Activated CD8-positive, alpha-beta memory T cell treated with anti-CD3 and anti-CD28 coated beads, Interleukin-2, amount 50 U/mL, for 1 hour (primary cell): ENCODE data around the gene APBA1.

Experiments
- DNase-seq: peaks from one replicate; pipeline ENCODE4 v3.0.0-alpha.2; 2020; ENCODE audit errors: extremely low read depth

The APBA1 gene

DNA sequence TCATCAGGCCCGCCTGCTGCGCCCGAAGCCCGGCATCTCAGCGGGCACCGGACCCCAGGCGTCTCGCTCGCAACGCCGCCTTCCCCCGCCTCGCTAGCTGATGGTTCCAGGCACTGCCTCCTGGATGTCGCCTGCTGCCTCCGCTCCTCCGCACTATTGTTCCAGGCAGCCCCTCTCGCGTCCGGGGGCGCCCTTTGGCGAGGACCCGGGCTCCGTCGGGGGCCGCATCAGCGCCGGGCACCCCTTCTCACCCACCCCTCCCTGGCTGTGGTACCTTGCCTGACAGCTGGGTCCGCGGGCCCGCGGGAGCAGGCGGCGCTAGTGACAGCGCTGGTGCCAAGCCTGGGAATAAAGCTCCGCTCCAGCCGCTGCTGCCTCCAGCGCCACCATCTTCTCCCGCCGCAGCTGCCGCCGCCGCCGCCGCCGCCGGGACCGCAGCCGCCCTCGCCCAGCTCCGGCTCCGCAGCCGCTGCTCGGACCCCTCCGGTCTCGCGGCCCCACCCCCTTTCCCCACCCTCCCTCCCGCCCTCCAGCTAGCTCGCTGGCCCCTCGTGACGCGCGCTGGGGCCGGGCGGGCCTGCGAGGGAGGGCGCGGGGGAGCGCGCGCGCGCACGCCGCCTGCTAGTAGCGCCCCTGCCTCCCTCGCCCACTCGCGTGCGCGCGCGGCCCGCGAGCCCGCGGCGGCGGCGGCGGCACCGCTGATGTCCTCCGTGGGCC, at the start of gene APBA1:
Gene APBA1 (minus strand): TSS at position 493 of the 717 bp plus-strand sequence.
- DNase-seq = no peak

DNA sequence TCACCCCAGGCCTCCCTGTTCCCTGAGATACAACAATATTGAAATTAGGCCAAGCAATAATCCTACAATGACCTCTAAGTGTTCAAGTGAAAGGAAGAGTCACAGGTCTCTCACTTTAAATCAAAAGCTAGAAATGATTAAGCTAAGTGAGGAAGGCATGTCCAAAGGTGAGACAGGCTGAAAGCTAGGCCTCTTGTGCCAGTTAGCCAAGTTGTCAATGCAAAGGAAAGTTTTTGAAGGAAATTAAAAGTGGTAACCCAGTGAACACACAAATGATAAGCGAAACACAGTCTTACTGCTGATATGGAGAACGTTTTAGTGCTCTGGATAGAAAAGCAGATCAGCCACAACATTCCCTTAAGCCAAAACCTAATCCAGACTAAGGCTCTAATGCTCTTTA, 47.8 kb upstream of the APBA1 start:
- no peak for DNase-seq

DNA sequence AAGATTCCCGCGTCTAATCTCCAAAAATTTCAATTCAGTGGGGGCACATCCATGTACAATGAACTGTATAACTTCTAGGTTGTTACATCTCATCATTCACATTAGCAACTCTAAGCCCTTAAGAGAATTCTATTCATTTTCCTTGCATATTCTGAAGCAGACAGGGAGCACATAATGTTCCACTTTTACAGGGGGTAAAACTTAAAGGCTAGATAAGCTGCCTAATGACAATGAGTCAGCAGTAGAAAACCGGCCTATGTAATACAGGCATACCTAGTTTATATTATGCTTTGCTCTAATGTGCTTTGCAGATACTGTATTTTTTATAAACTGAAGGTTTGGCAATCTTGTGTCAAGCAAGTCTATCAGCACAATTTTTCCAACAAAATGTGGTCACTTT, 47.2 kb upstream of the APBA1 start:
- no peak for DNase-seq

DNA sequence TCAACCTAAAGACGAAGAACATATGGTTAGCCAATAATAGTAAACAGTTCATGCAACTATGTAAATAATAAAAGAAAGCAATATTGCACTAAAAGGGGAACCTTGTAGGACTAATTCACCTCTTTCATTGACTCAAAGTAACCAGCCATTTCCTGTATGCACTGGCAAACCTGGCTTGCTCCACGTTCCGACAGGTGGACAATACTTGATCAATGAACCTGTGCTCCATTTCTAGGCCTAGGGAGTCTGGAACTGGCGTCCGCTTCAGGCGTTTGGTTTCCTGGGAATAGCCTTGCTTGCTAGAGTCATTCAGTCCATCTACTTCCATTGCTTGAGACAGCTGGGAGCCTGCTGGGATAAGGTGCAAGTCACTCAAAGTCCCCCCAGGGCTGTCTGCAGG, 46.0 kb upstream of the APBA1 start:
- DNase-seq = no peak

DNA sequence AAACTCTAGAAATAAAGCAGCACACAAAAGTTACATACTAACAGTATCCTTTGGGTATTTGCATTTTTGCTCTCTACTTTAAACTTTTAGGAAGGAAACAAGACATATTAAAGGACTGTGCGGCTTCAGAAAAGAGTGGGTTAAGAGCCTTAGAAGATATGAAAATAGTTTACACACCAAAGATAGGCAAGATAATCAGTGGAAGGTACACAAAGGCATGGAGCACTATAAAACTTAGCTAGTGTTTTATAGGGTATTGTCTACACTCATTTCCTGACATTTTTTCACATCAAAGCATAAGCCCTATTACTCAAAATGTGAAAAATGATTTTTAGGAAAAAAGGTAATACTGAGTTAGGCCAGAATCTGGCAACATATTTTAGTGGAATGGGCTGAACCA, 43.7 kb upstream of the APBA1 start:
- DNase-seq = no peak

DNA sequence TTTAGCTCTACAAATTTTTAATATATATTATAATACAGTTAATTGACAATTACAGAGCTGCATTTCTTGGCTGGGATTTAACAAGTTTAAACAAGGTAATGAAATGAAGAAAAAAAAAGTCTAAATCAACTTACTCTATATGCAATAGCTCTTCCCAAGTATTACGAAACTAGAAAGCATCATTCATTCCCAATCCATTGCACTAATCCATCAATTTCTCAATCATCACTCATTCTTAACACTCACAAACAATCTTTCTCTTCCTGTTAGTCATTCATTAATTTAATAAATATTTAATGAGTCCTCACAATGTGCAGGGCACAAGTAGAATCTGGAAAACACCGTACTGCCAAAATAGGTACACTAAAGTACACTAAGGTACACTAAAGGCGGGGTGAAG, 42.9 kb upstream of the APBA1 start:
- no peak for DNase-seq

DNA sequence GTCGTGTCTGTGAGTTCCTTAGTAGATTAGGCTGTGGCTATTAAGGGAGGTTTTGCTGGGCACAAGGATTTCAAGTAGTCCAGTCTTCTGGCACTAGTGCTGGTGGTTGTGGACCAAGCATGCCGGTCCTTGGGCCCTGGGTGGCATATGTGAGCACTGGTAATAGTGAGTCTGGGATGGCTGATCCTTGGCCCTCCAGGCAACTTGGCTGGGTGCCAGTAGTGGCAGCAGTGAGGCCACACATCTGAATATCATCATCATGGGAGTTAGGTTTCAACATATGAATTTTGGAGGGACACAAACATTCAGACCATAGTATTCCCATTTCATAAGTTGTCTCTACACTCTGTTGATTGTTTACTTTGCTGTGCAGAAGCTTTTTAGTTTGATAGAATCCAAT, 25.3 kb upstream of the APBA1 start:
- no peak for DNase-seq

DNA sequence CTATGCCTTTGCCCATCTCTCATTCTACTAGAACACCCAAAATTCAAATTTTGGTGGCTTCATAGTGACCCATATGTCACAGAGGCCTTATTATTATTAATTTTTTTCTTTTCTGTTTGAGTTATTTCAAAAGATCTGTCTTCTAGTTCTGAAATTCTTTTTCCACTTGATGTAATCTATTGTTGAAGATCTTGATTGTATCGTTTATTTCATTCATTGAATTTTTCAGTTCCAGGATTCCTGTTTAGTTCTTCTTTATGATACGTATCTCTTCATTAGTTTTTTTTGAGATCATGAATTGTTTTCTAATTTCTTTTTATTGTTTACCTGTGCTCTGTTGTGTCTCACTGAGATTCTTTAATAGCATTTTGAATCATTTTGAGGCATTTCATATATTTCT, 24.6 kb upstream of the APBA1 start:
- DNase-seq = no peak

DNA sequence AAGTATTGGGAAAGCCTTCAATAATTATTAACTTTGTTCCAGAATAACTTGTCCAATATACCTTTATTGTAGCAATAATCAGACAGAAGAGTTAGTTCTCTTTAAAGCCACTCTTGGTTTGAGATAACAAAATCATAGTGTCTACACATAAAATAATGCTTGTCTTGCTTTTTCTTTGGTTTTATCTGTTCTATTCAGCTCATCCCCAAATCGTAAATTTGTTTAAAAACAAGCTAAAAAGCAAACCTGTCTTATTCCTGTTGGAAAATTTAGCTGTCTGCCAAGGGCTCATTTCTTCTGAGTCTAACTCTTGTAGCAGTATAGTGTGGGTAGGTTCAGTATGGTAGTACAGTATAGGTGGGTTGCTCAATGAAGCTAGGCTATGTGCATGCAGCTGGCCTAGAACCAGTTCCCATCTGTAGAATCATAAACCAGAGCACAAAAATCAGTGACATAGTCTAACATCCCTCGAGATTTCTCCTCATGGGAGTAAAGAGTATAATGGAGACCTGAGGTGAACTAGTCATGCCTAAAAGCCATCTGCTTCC, 17.9 kb upstream of the APBA1 start:
- no peak for DNase-seq

DNA sequence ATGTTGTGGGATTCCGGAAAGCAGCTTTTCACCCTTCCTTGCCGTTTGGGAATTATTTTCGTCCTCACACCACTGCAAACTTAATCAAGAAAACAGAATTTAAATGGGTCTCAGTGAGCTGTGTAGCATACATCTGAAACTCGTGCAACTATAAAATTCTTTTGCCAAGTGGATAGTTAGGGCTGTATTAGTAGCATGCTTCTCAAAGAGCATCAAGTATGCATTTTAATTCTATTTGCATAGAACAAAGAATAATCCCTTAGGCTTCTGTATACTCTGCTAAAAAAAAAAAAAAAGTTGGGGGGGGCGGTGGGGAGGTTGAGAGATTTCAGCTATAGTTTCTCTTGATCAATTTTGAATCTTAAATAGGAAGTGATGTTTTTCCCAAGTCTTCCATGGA, 11.8 kb upstream of the APBA1 start:
- no peak for DNase-seq

DNA sequence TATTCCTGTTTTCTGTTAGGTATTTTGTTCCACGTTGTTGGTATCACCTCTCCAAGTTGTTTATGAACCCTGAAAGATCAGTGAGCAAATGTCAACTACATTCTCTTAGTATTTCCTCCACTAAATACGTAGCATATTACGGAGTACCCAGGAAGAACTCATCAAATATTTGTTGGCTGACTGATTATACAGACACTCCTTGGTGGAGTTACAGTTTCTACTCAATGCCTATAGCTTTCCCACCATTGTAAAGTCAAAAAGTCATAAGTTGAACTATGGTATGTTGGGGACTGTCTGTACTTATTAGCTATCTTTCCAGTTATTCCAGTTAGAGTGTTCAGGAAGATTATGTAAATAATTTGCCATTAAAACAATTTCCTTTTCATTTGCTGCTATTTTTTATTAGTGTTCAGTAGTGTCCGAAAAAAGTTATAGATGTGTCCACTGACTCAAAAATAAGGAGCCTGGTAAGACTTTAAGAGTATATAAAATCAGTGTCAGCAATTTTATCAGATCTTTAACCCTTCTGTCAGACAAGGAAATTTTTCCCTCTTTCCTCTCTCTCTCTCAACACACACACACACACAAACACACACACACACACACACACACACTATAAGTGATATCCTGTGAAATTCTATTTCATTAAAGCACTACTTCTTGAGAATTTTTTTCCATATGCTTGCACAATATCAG, 6.8 kb upstream of the APBA1 start:
- no peak for DNase-seq

DNA sequence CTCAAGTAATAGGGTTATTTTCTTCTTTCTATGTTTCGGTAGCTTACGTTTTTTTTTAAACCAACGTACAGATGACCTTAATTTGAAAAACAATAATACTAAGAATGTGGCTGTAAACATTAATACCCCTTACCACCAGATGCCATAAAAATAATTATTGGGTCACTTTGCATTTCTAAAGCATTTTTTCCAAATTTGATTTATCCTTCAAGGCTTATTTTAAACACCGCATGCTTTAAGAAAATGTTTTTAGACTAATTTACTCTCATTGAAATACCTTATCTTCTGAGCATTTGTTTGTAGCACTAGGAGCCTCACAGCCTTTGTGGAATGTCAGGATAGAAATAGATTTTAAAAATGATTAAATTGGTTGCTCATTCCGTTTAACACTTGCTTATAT, 5.8 kb upstream of the APBA1 start:
- DNase-seq = no peak

DNA sequence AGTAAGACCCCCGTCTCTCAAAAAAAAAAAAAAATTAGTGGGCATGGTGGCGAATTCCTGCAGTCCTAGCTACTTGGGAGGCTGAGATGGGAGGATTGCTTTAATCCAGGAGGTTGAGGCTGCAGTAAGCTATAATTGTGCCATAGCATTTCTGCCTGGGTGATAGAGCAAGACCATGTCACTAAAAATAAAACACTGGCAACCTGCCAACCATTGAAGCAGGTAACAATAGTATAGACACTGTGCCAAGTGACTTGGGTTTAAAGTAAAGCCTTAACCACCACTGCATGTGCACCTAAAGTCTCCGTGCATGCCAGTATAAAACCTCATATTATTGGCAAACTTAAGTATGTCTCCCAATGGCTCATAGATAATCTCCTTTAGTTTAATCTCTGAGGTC, 3.4 kb upstream of the APBA1 start:
- no peak for DNase-seq

DNA sequence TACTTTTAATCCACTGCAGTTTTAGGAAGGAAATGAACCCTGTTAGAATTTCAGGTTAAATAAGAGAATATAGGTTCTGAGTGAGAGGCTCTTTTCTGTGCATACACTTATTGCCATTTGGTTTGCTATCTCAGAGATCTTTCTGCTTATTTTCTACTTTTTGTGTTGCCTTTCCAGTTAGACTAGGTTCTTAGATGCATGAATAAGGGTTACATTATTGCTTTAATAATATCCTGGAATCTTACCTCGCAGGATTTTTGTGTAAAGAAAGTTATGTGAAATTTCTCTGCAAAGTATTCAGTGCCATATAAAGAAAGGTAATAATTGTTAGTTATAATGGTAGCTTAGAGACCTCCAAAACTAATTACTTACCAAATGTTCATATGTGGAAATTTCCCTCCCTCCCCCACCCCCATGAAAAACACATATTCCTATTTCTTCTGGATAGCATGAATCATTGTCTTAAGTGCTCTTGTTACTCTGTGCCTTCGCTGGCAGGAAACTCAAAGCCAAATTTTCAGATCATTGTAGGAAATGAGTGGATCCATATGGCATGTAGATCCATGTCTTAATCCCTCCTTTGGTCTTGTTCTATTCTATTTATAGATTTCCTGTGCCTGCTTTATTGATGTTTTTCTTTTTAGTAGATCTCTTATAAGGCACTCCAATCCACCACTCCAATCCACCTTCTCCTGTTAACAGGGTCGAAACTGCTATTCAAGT, 2.7 kb upstream of the APBA1 start:
- DNase-seq = no peak

DNA sequence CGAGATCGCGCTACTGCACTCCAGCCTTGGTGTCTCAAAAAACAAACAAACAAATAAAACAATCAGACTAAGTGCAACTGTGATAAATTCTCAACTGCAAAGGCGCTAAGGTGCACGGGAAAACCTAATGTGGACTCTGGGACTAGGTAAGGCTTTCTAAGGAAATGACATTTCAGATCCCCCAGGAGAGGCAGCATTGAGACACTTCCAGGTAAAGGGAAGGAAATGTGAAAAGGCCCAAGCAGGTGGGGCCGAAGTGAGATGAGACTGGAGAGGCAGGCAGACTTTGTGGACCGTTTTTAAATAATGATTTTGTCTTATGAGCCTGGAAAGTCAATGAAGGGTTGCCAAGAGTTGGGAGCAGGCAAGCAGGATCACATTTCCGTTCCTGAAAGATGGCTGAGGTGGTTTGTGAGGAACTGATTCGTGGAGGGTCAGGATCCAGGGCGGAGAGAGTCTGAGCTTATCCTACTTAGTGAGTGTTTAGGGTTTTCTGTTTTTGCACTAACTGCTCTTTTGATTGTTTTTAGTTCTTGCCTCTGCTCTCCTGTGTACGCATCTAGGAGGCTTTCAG, 2.0 kb upstream of the APBA1 start:
- DNase-seq = no peak

DNA sequence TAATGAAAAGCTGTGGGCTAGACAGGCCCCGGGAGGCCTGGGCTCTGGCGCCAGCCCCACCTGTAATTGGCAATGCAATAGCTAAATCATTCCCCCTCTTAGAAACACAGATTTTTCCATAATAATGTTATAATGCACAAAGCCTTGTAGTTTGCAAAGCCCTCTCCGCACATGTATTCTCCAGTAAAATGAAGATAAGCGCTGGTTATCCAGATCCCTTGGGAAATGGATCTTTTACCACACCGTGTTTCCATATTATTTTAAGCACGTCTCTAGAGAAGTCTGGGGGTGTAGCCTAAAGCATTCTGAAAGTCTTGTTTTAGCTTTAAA, 1.1 kb upstream of the APBA1 start:
- no peak for DNase-seq

DNA sequence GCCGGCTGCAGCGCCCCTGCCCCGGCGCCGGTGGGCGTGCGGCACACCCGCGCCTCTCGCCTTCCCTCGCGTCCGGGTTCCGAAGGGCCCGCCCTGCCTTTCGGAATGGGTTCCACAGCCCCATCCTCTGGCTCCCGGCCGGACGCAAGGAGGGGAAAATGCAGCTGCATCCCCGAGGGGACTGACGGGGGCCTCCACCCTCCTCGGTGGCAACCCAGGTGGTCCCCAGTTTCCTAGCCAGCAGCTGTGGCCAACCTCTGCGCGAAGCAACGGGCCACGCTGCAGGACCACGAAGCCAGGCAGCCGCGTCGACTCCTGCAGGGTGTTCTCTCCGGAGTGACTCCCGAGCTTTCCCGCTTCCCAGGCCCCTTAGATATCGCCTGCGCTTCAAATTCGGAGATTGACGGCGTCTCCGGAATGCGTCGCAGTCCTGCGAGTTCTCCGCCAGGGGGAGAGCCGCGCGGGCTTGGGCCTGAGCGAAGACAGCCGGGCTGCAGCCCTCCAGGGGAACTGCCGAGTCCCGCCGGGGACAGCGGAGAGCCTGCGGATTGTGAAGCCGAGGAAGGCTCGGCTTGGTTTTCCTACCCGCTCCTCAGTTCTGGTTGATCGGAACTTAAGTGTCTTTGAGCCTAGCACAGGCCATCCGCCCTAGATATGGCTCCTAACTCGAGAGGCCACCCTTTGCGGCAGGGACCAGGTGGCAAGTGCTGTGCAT, 582 bp upstream of the APBA1 start:
- peak; percentile 21 for DNase-seq

DNA sequence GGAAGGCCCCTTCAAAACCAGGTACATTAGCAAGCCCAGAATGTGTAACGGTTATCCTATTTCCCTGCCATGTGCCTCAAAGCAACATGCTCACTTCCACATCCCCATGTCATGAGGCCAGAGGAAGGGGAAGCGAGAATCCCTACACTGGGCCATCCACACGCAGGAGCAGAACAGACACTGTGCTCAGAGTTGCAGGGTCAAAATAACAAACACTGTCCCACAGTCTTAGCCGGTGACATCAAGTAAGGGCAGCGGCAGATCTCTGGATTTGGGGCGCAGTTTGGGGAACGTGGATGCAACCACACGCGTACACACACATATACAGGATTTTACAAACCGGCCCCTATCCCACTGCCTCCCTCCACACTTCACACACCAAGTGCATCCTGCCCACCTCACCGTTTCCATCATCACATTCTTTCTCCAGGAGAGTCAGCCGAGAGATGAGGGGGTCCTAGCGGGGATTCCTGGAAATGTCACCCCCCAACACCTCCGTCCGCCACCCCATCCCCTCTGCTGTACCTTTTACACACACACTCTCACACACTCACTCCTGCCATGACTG, 776 bp downstream of the APBA1 start:
- no peak for DNase-seq

DNA sequence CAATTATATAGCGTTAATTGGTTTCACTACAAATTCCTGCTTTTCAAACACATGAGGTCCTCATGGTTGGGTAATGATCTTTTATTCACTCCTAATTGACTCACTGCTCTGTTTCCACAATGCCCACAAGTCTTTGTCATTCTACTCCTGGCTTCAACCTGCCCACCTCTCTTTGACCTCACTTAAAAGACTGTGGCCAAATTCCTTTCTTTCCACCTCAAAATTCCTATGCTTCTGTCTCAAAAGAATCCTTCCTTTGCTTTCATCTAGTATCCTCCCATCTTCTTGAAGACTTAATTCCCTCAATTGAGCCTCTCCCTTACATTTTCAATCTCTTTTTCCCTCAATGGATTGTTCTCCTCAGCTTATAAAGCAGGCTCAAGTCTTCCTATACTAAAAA, 4.9 kb downstream of the APBA1 start:
- DNase-seq = no peak

DNA sequence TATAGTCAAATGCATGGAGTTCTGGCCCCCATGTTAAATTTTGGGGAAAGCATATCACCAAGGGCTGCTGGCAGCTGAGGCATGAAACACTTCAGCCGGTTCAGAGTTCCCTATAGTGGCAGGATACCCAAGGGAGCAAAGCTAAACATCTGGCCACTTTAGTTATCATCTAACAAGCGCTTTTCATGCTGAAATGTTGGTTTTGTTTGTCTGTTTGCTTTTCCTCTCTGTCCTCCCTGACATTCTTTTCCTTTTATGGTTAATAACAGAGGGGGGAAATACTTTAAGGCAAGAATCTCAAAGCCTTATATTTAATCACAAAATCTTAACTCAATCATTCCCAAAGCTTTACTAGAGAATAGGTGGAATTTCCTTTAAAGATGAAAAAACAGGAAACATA, 11.9 kb downstream of the APBA1 start:
- DNase-seq = no peak

DNA sequence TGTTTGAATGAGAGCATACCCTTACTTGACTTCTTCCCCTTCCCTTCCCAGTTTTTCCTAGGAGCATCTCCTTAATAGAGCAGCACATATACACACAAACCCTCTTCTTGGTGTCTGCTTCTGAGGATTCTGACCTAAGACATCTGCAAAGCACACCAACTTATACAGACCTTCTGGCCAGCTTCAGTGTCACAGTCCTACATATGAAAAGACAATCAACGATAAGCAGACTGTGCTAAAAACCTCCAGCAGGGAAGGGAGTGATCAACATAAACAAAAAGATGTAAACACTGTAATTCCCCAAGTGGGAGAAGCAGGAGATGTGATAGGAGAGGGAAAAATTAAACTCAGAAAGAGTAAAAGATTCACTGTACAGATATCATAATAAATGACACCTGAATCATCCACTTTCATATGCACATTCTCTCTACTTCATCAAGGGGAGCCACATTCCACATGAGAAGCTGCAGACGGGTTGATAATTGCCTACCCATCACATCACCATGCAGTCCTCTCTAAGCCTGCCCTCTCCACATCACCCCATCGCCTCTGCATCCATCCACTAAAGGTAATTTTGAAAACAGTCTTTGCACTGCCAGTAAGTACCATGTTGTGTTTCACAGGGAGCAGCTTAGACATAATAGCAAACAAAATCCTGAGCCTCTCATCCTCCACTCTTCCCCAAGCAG, 13.0 kb downstream of the APBA1 start:
- no peak for DNase-seq
